Testis (tissue), 5 donors: ENCODE measurements around the gene RFC2. TPM values are rescaled to one million over a fixed set of nuclear protein-coding genes. Genes with fewer than 3 reads are reported as not detected.

Experiments used
- DNase-seq: peaks from one replicate; pipeline ENCODE4 v3.0.0-alpha.2; 2019
- H3K27ac ChIP-seq, 2 donors: fragments of 200-600 bp; sonication (generic); one replicate each; pipeline ENCODE4 v1.5.1; 2019
- H3K27me3 ChIP-seq: fragments of 200-600 bp; sonication (generic); one replicate; pipeline ENCODE4 v1.5.1; 2019
- H3K36me3 ChIP-seq: fragments of 200-600 bp; sonication (generic); one replicate; pipeline ENCODE4 v1.5.1; 2017; ENCODE audit warnings: low read depth; ENCODE audit errors: missing control alignments
- H3K4me1 ChIP-seq: fragments of 200-600 bp; sonication (generic); one replicate; pipeline ENCODE4 v1.5.1; 2019
- H3K4me3 ChIP-seq, 2 donors: fragments of 200-600 bp; sonication (generic); one replicate each; pipeline ENCODE4 v1.5.1; 2017 to 2019
- H3K9me3 ChIP-seq: fragments of 200-600 bp; sonication (generic); one replicate; pipeline ENCODE4 v1.5.1; 2017
- CTCF ChIP-seq, 3 experiments: fragments of 450-650 bp in 2 of 3; fragments of 200-600 bp in 1 of 3; sonication (generic) in 1 of 3; IDR thresholded peaks; one replicate each; pipeline ENCODE4 v1.5.1; 2016 to 2019; ENCODE audit warnings: antibody characterized with exemption in 3 of 3, mild to moderate bottlenecking in 2 of 3, moderate library complexity in 1 of 3
- POLR2A ChIP-seq: fragments of 450-650 bp; IDR thresholded peaks from one replicate; pipeline ENCODE4 v1.6.1; 2017; ENCODE audit warnings: antibody characterized with exemption, mild to moderate bottlenecking, moderate library complexity
- WGBS, 2 donors: methylation state at CpG; one replicate each; pipeline ENCODE4 v1.1.5; 2018; 5-methylcytosine and 5-hydroxymethylcytosine counted together
- intact Hi-C: fragments of 100-400 bp; cut with DNase I; formaldehyde crosslinking; loops from one replicate; pipeline ENCODE4 v1.15.1; 2023; ENCODE audit warnings: low total_unique reads
- long read RNA-seq, 2 donors: transcript quantifications; one replicate each; lab custom pipeline, GENCODE V29; 2026
- polyA plus RNA-seq: library from polyadenylated mRNA; stranded (reverse); fragments of 350-450 nt; fragmentation: Illumina TruSeq; extraction: RNeasy Lipid Tissue Mini Kit (QIAGEN cat#74804); gene quantifications from one replicate; pipeline ENCODE4 v1.2.3, GENCODE V29; 2014; ENCODE audit warnings: low read depth, low replicate concordance; ENCODE audit not compliant: insufficient read depth
- total RNA-seq, 2 donors: library from RNA; depleted of rRNA; stranded (reverse); fragments of >200 nt; gene quantifications; one replicate each; pipeline ENCODE4 v1.2.3, GENCODE V29; 2016

RFC2 gene
- 10 to 100 TPM; 10.8 to 15.2 TPM for total RNA-seq
- polyA plus RNA-seq, result 29.2 TPM
- long read RNA-seq, donor 1, transcript RFC2-201 (11 exons, 1,695 nt), result major isoform, 7 of 9 reads
- long read RNA-seq, donor 1, partial matches to known transcripts, result 0 of 9 reads
- long read RNA-seq, donor 1, other reads (novel, unspliced or antisense), result 0 of 9 reads
- long read RNA-seq, donor 2, transcript RFC2-201 (11 exons, 1,695 nt), result major isoform, 7 of 7 reads
- long read RNA-seq, donor 2, partial matches to known transcripts, result 0 of 7 reads
- long read RNA-seq, donor 2, other reads (novel, unspliced or antisense), result 0 of 7 reads

GRCh38 chr7:74254129-74254857 lies at the start of gene RFC2:
TSS of gene RFC2 (minus strand) at chr7:74254399. CDS start at chr7:74254383, 16 bp downstream.
- no peaks in the 10 kb centered on the region for H3K36me3 ChIP-seq
- 1% methylated on average over 31 to 65 of the region's 75 CpGs for WGBS, 2 donors
- intact Hi-C loops, result no loop called here

GRCh38 chr7:74302745-74303221 lies 48.6 kb upstream of the RFC2 start:
- no peaks in the 10 kb centered on the region for H3K36me3 ChIP-seq
- H3K9me3 ChIP-seq, result no peaks in the 10 kb centered on the region
- no peak overlapping the region for H3K27ac ChIP-seq
- intact Hi-C loops, result no loop called here
- no peak for DNase-seq
- H3K4me3 ChIP-seq, result no peak overlapping the region
- no peak for TF ChIP-seq POLR2A
- TF ChIP-seq CTCF (IDR thresholded peaks at IDR 0.05), result no peak
- peaks cover 10% of the 10 kb centered on the region for H3K4me1 ChIP-seq
- WGBS, 2 donors, result 52 to 67% methylated on average over 8 to 10 of the region's 10 CpGs
- H3K27me3 ChIP-seq, result no peaks in the 10 kb centered on the region

More at GRCh38 chr7:74254129-74254857, at the start of gene RFC2:
- H3K27me3 ChIP-seq, result no peaks in the 10 kb centered on the region
- H3K4me3 ChIP-seq, result peak within 1 kb of the TSS; percentile 93 to 97
- DNase-seq, result peak; percentile 97
- peaks cover 7% of the 10 kb centered on the region for H3K4me1 ChIP-seq
- TF ChIP-seq POLR2A (peak; percentile 21), CTCF (IDR thresholded peaks at IDR 0.05) (peak; percentile 14 to 75 (median 69))
- H3K27ac ChIP-seq, result peak within 1 kb of the TSS; percentile 94 to 97
- H3K9me3 ChIP-seq, result no peaks in the 10 kb centered on the region

- Histone ChIP-seq H3K4me3 (no peak overlapping the region), H3K27ac (no peak overlapping the region), H3K27me3 (no peaks in the 10 kb centered on the region), H3K9me3 (no peaks in the 10 kb centered on the region), H3K4me1 (no peaks in the 10 kb centered on the region), H3K36me3 (no peaks in the 10 kb centered on the region)
- no peak for DNase-seq
- intact Hi-C loops, result no loop called here
- TF ChIP-seq CTCF (IDR thresholded peaks at IDR 0.05) (no peak), POLR2A (no peak)
- WGBS, 2 donors, result 91 to 94% methylated on average over 4 of the region's 4 CpGs
These were observed 46.7 kb upstream of the RFC2 start for GRCh38 chr7:74300926-74301325.

- intact Hi-C loops, result no loop called here
- Histone ChIP-seq H3K27ac (no peak overlapping the region), H3K36me3 (no peaks in the 10 kb centered on the region), H3K9me3 (no peaks in the 10 kb centered on the region), H3K4me1 (no peaks in the 10 kb centered on the region), H3K4me3 (no peak overlapping the region), H3K27me3 (no peaks in the 10 kb centered on the region)
- no peak for DNase-seq
- 90 to 93% methylated on average over 8 of the region's 8 CpGs for WGBS, 2 donors
- no peak for TF ChIP-seq POLR2A
- TF ChIP-seq CTCF (IDR thresholded peaks at IDR 0.05), result no peak
These were observed 45.2 kb upstream of the RFC2 start for GRCh38 chr7:74299401-74299800.
